ENCODE results near the gene APCDD1L. TPM values are rescaled to one million over a fixed set of nuclear protein-coding genes. Genes with fewer than 3 reads are reported as not detected.

The APCDD1L gene
- total RNA-seq, 3 donors from 2014 or later: 0.73 to 2.0 TPM; not detected in 1

DNA sequence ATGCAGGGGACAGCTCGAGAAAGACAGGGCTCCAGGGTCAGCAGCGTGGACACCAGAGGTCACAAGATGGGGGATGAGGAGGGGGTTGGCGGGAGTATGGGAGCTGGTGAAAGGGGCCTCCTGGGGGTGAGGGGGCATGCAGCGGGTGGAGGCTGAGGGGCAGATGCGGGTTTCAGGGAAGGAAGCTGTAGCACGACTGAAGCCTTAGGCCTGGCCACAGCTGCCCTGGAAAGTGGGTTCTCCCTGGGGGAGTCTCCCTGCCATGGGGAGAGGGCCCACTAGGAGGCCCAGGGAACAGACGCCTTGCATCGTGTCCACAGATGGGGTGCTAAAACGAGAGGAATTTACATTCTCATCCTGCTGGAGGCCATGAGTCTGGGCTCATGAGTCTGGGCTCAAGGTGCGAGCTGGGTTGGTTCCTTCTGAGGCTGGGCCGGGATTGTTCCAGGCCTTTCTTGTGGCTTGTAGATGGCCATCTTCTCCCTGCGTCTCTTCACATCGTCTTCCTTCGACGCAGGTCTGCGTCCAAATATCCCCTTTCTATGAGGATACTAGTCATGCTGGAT is 18.0 kb downstream of the APCDD1L start:
- Histone ChIP-seq H3K27me3 (no peaks in the 10 kb centered on the region), H3K9me3 (peaks cover 11% of the 10 kb centered on the region in 2 donors), H3K36me3 (no peaks in the 10 kb centered on the region), H3K27ac (no peak overlapping the region), H3K4me1 (no peaks in the 10 kb centered on the region), H3K4me3 (no peak overlapping the region)
- intact Hi-C loops (cut with DNase I; ENCODE audit: low total_unique reads): no loop called here
- DNase-seq (ENCODE audit: low spot score in 2 of 2): no peak
- TF ChIP-seq, protein P1, sequence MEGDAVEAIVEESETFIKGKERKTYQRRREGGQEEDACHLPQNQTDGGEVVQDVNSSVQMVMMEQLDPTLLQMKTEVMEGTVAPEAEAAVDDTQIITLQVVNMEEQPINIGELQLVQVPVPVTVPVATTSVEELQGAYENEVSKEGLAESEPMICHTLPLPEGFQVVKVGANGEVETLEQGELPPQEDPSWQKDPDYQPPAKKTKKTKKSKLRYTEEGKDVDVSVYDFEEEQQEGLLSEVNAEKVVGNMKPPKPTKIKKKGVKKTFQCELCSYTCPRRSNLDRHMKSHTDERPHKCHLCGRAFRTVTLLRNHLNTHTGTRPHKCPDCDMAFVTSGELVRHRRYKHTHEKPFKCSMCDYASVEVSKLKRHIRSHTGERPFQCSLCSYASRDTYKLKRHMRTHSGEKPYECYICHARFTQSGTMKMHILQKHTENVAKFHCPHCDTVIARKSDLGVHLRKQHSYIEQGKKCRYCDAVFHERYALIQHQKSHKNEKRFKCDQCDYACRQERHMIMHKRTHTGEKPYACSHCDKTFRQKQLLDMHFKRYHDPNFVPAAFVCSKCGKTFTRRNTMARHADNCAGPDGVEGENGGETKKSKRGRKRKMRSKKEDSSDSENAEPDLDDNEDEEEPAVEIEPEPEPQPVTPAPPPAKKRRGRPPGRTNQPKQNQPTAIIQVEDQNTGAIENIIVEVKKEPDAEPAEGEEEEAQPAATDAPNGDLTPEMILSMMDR (IDR thresholded peaks at IDR 0.05): no peak
- TF ChIP-seq POLR2A (IDR thresholded peaks at IDR 0.05): no peak
- no peak for TF ChIP-seq POLR2AphosphoS5 (IDR thresholded peaks at IDR 0.05)

DNA sequence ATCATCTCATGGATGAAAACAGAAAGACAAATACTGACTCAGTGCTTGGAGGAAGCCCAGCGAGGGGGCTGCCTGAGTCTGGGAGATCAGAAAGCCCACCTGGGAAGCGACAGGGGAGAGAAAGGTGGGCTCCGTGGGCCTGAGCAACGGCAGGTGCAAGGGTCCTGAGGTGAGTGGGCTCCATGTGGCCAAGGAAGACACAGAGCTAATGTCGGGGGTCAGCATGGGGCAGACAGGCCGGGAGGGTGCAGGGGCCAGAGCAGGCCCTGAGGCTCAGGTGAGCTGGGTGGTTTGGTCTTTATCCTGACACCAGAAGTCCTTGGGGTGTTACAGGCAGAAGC is 18.8 kb downstream of the APCDD1L start:
- H3K4me3 ChIP-seq: no peak overlapping the region
- no peaks in the 10 kb centered on the region for H3K36me3 ChIP-seq
- peaks cover 4 to 7% of the 10 kb centered on the region in 2 donors for H3K9me3 ChIP-seq
- TF ChIP-seq, protein P1 (IDR thresholded peaks at IDR 0.05): no peak
- TF ChIP-seq POLR2A (IDR thresholded peaks at IDR 0.05) (no peak), POLR2AphosphoS5 (IDR thresholded peaks at IDR 0.05) (no peak)
- DNase-seq (ENCODE audit: low spot score in 2 of 2): no peak
- no peaks in the 10 kb centered on the region for H3K27me3 ChIP-seq
- H3K27ac ChIP-seq: no peak overlapping the region
- no peaks in the 10 kb centered on the region for H3K4me1 ChIP-seq
- intact Hi-C loops (cut with DNase I; ENCODE audit: low total_unique reads): no loop called here

DNA sequence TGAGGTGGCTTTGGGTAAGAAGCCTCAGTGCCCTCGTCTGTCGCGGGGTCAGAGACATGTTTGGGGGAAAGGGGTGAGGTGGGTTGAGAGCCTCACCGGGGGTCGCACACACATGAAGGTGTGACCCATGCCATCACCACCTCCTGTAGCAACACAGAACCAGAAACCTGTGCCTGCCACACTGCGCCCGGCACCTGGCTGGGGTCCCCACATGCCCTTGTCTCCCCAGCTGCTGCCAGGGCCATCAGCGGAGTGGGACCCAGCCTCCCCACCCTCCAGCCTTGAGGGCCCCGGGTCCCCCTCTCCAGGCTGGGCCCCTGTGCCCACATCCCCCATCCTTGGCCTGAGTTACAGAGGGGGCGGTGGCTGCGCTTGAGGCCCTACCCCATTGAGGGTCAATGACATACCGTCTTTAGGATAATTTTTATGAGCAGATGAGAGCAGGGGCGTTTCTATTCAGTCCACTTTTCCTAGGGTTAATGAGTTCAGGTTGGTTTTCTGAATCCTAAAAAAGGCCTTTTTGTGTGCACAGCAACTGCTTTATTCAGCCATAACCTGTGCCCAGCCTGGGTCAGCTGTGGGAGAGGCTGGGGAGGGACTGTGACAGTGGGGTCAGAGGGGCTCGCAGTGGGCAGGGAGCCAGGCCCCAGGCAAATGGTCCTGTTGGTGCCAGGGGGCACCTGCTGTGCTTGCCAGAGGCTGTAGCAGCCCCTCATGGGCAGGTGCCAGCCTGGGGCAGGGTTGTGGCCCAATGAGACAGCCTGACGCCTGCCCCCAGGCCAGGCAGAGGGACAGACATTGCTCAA is 19.4 kb downstream of the APCDD1L start:
- TF ChIP-seq POLR2A (IDR thresholded peaks at IDR 0.05) (no peak), POLR2AphosphoS5 (IDR thresholded peaks at IDR 0.05) (no peak)
- TF ChIP-seq, protein P1 (IDR thresholded peaks at IDR 0.05): no peak
- intact Hi-C loops (cut with DNase I; ENCODE audit: low total_unique reads): no loop called here
- no peak for DNase-seq (ENCODE audit: low spot score in 2 of 2)
- no peaks in the 10 kb centered on the region for H3K4me1 ChIP-seq
- no peak overlapping the region for H3K4me3 ChIP-seq
- no peaks in the 10 kb centered on the region for H3K36me3 ChIP-seq
- peaks cover 0 to 5% of the 10 kb centered on the region in 2 donors for H3K9me3 ChIP-seq
- H3K27ac ChIP-seq: no peak overlapping the region
- H3K27me3 ChIP-seq: no peaks in the 10 kb centered on the region

DNA sequence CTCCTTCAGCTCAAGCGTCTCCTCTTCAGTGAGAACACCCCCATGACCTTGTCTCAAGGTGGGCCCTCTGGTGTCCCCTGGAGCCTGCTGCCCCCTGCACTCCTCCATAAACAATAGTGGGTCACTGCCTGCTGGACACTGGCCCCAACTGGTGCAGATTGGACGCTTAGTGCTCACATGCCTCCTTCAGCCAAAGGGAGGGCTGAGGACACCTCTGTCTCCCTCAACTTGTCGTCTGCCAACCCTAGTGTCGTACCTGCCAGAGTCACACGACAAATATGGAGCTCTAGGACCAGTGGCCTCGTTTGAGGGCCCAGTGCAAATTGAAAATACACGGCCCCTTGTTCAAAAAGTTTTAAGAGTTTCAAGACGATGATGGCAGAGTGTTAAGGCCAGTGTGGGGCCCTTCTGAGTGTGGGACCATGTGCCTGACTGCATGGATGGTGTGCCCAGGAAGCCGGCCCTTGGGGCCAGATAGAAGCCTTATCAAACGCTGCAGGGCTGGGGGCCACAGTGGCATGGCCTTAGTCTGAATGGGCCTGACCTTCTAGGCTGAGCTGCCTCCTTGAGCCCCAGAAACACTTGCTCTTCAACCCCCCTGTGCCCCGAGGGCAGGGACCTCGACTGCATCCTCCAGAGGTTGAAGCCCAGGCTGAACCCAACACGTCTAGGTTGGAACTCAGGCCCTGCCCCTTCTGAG is 20.1 kb downstream of the APCDD1L start:
- Histone ChIP-seq H3K27ac (no peak overlapping the region), H3K36me3 (no peaks in the 10 kb centered on the region), H3K4me1 (no peaks in the 10 kb centered on the region), H3K4me3 (no peak overlapping the region), H3K27me3 (no peaks in the 10 kb centered on the region), H3K9me3 (no peaks in the 10 kb centered on the region)
- no peak for DNase-seq (ENCODE audit: low spot score in 2 of 2)
- no peak for TF ChIP-seq POLR2AphosphoS5 (IDR thresholded peaks at IDR 0.05)
- no peak for TF ChIP-seq POLR2A (IDR thresholded peaks at IDR 0.05)
- TF ChIP-seq, protein P1 (IDR thresholded peaks at IDR 0.05): no peak
- intact Hi-C loops (cut with DNase I; ENCODE audit: low total_unique reads): no loop called here

Data from breast epithelium (tissue), 4 donors.